Measurements from ENCODE around the gene CNTNAP5.

Gene CNTNAP5

GRCh38 chr2:124810132-124810531 is 785.0 kb downstream of the CNTNAP5 start:
- DNase-seq (ENCODE audit: low read depth) = peak; percentile 29

- DNase-seq (ENCODE audit: low read depth) = peak; percentile 30
These were observed 790.1 kb downstream of the CNTNAP5 start for GRCh38 chr2:124814968-124815745.

GRCh38 chr2:124816007-124816406 is 790.9 kb downstream of the CNTNAP5 start:
- DNase-seq (ENCODE audit: low read depth) = no peak

GRCh38 chr2:124822516-124822915 is 797.4 kb downstream of the CNTNAP5 start:
- no peak for DNase-seq (ENCODE audit: low read depth)

- DNase-seq (ENCODE audit: low read depth) = no peak
These were observed 799.4 kb downstream of the CNTNAP5 start for GRCh38 chr2:124824441-124824840.

- peak; percentile 16 for DNase-seq (ENCODE audit: low read depth)
These were observed 807.4 kb downstream of the CNTNAP5 start for GRCh38 chr2:124832521-124832920.

- DNase-seq (ENCODE audit: low read depth) = no peak
These were observed 809.2 kb downstream of the CNTNAP5 start for GRCh38 chr2:124834331-124834730.

GRCh38 chr2:124835331-124835730 is 810.2 kb downstream of the CNTNAP5 start:
- no peak for DNase-seq (ENCODE audit: low read depth)

GRCh38 chr2:124836416-124836815 is 811.3 kb downstream of the CNTNAP5 start:
- peak; percentile 71 for DNase-seq (ENCODE audit: low read depth)

GRCh38 chr2:124837496-124837895 is 812.4 kb downstream of the CNTNAP5 start:
- no peak for DNase-seq (ENCODE audit: low read depth)

- DNase-seq (ENCODE audit: low read depth) = no peak
These were observed 813.3 kb downstream of the CNTNAP5 start for GRCh38 chr2:124838406-124838805.

GRCh38 chr2:124867247-124867646 is 842.2 kb downstream of the CNTNAP5 start:
- no peak for DNase-seq (ENCODE audit: low read depth)

- DNase-seq (ENCODE audit: low read depth) = no peak
These were observed 849.1 kb downstream of the CNTNAP5 start for GRCh38 chr2:124874219-124874618.

GRCh38 chr2:124874676-124875075 is 849.6 kb downstream of the CNTNAP5 start:
- DNase-seq (ENCODE audit: low read depth) = peak; percentile 11

- DNase-seq (ENCODE audit: low read depth) = no peak
These were observed 850.6 kb downstream of the CNTNAP5 start for GRCh38 chr2:124875627-124876244.

GRCh38 chr2:124877141-124877577 is 852.1 kb downstream of the CNTNAP5 start:
- peak; percentile 98 for DNase-seq (ENCODE audit: low read depth)

GRCh38 chr2:124879640-124880039 is 854.6 kb downstream of the CNTNAP5 start:
- no peak for DNase-seq (ENCODE audit: low read depth)

GRCh38 chr2:124880995-124881394 is 855.9 kb downstream of the CNTNAP5 start:
- DNase-seq (ENCODE audit: low read depth) = no peak

- DNase-seq (ENCODE audit: low read depth) = no peak
These were observed 857.3 kb downstream of the CNTNAP5 start for GRCh38 chr2:124882423-124882822.

- no peak for DNase-seq (ENCODE audit: low read depth)
These were observed 858.5 kb downstream of the CNTNAP5 start for GRCh38 chr2:124883595-124883994.

- DNase-seq (ENCODE audit: low read depth) = peak; percentile 67
These were observed 859.2 kb downstream of the CNTNAP5 start for GRCh38 chr2:124884315-124884714.

GRCh38 chr2:124886216-124886615 is 861.1 kb downstream of the CNTNAP5 start:
- DNase-seq (ENCODE audit: low read depth) = no peak

GRCh38 chr2:124887466-124887865 is 862.4 kb downstream of the CNTNAP5 start:
- no peak for DNase-seq (ENCODE audit: low read depth)

- DNase-seq (ENCODE audit: low read depth) = no peak
These were observed 863.3 kb downstream of the CNTNAP5 start for GRCh38 chr2:124888431-124888830.
